Caco-2 (cell line): Measurements from ENCODE around the gene MAGEB17. TPM values are rescaled to one million over a fixed set of nuclear protein-coding genes. Genes with fewer than 3 reads are reported as not detected.

Experiments used
- BruUV-seq: library from RNA; stranded (reverse); fragments of 400-500 nt; replicated peaks from 2 replicates; lab custom pipeline; 2021; lab: Mats Ljungman, UMichigan
- CTCF ChIA-PET: fragments of 300-600 bp; sonication (Branson Sonifier 250); formaldehyde crosslinking; loops from one replicate; lab custom pipeline; 2022; ENCODE audit warnings: antibody characterized with exemption; lab: Charles Lee
- POLR2A ChIA-PET: fragments of 300-600 bp; sonication (Branson Sonifier 250); formaldehyde crosslinking; loops from one replicate; lab custom pipeline; 2022; ENCODE audit warnings: antibody characterized with exemption; lab: Charles Lee
- DNase-seq, 2 experiments: peaks; one replicate each; pipeline versions ENCODE4 v3.0.0 to v3.0.0-alpha.2; 2020 to 2022
- H3K27me3 ChIP-seq: replicated peaks from 2 replicates; pipeline ENCODE4 v1.6.0; 2011; ENCODE audit warnings: low read length; ENCODE audit not compliant: control insufficient read depth, insufficient read depth
- H3K36me3 ChIP-seq: 2 replicates; pipeline ENCODE4 v1.5.1; 2011; ENCODE audit warnings: low read length; ENCODE audit not compliant: control insufficient read depth, insufficient read depth
- H3K4me1 ChIP-seq: fragments of 250-450 bp; sonication (Bioruptor Pico); 2 replicates; pipeline ENCODE4 v1.5.1; 2020; ENCODE audit warnings: mild to moderate bottlenecking
- H3K4me3 ChIP-seq: 2 replicates; pipeline ENCODE4 v1.5.1; 2011; ENCODE audit warnings: low read depth, mild to moderate bottlenecking, control low read depth, low read length
- H3K9me3 ChIP-seq: fragments of 250-450 bp; sonication (Bioruptor Pico); 2 replicates; pipeline ENCODE4 v1.5.1; 2020; ENCODE audit warnings: mild to moderate bottlenecking, moderate library complexity
- H3K27ac Mint-ChIP-seq: one replicate; pipeline ENCODE4 v1.8.0; 2022; ENCODE audit warnings: mixed read lengths; ENCODE audit not compliant: unreplicated experiment
- H3K27me3 Mint-ChIP-seq: one replicate; pipeline ENCODE4 v1.8.0; 2022; ENCODE audit warnings: mixed read lengths; ENCODE audit not compliant: insufficient read depth, unreplicated experiment
- H3K36me3 Mint-ChIP-seq: one replicate; pipeline ENCODE4 v1.8.0; 2022; ENCODE audit warnings: mild to moderate bottlenecking, mixed read lengths; ENCODE audit not compliant: insufficient read depth, unreplicated experiment
- H3K4me1 Mint-ChIP-seq: one replicate; pipeline ENCODE4 v1.8.0; 2022; ENCODE audit warnings: low read depth, mixed read lengths; ENCODE audit not compliant: unreplicated experiment
- H3K4me3 Mint-ChIP-seq: one replicate; pipeline ENCODE4 v1.8.0; 2022; ENCODE audit warnings: mild to moderate bottlenecking, moderate library complexity, mixed read lengths; ENCODE audit not compliant: unreplicated experiment
- H3K9me3 Mint-ChIP-seq: one replicate; pipeline ENCODE4 v1.8.0; 2022; ENCODE audit warnings: mixed read lengths; ENCODE audit not compliant: unreplicated experiment
- intact Hi-C: fragments of 100-400 bp; cut with micrococcal nuclease; formaldehyde crosslinking; loops from one replicate; pipeline ENCODE4 v1.10.0; 2022; ENCODE audit not compliant: unreplicated experiment
- total RNA-seq: library from RNA; stranded (reverse); gene quantifications from 2 replicates; pipeline ENCODE4 v1.2.3, GENCODE V29; 2022
- TF ChIP-seq, protein P1 (sequence below), 2 experiments: fragments of 200-600 bp in 1 of 2; IDR thresholded peaks; 1 replicate in 1 of 2; 2 replicates in 1 of 2; pipeline versions ENCODE4 v1.5.1 to v1.8.0; 2011 to 2022; ENCODE audit warnings: antibody characterized with exemption in 1 of 2, control low read depth in 1 of 2, inconsistent platforms in 1 of 2, low read depth in 1 of 2, low read length in 1 of 2, mild to moderate bottlenecking in 1 of 2, moderate library complexity in 1 of 2; ENCODE audit not compliant: insufficient read depth in 1 of 2, severe bottlenecking in 1 of 2, unreplicated experiment in 1 of 2

MAGEB17 gene
- total RNA-seq, 1 experiment from 2014 or later = not detected

DNA sequence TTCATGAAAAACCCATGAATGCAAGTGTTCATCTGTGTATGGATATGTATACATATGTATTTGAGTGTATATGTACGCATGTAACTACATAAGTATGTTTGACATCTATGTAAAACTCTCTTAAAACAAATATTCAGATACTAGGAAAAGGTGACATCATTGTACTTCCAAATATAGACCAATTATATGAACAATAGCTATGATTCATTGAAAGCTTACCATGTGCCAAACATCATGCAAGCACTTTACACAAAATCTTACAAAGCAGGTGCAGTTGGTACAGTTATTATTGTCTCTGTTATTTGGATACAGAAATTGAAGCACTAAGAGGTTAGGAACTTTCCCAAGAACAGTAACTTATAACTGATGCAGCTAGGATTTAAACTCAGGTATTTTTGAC lies 21.4 kb downstream of the MAGEB17 start:
- Histone ChIP-seq H3K27me3 (no peaks in the 10 kb centered on the region), H3K36me3 (no peaks in the 10 kb centered on the region), H3K4me3 (no peak overlapping the region), H3K4me1 (no peaks in the 10 kb centered on the region), H3K9me3 (no peaks in the 10 kb centered on the region)
- no TSS peak for BruUV-seq
- ChIA-PET CTCF (no interaction called here), POLR2A (no interaction called here)
- DNase-seq = no peak
- no peaks in the 10 kb centered on the region for H3K27me3 Mint-ChIP-seq
- TF ChIP-seq, protein P1, sequence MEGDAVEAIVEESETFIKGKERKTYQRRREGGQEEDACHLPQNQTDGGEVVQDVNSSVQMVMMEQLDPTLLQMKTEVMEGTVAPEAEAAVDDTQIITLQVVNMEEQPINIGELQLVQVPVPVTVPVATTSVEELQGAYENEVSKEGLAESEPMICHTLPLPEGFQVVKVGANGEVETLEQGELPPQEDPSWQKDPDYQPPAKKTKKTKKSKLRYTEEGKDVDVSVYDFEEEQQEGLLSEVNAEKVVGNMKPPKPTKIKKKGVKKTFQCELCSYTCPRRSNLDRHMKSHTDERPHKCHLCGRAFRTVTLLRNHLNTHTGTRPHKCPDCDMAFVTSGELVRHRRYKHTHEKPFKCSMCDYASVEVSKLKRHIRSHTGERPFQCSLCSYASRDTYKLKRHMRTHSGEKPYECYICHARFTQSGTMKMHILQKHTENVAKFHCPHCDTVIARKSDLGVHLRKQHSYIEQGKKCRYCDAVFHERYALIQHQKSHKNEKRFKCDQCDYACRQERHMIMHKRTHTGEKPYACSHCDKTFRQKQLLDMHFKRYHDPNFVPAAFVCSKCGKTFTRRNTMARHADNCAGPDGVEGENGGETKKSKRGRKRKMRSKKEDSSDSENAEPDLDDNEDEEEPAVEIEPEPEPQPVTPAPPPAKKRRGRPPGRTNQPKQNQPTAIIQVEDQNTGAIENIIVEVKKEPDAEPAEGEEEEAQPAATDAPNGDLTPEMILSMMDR (IDR thresholded peaks at IDR 0.05; ENCODE audit: insufficient read depth in 1 of 2, low read depth in 1 of 2, low read length in 1 of 2, severe bottlenecking in 1 of 2, unreplicated experiment in 1 of 2) = no peak
- H3K4me1 Mint-ChIP-seq = no peaks in the 10 kb centered on the region
- no peaks in the 10 kb centered on the region for H3K9me3 Mint-ChIP-seq
- no peak overlapping the region for H3K4me3 Mint-ChIP-seq
- no peaks in the 10 kb centered on the region for H3K36me3 Mint-ChIP-seq
- intact Hi-C loops = no loop called here
- H3K27ac Mint-ChIP-seq = no peak overlapping the region

DNA sequence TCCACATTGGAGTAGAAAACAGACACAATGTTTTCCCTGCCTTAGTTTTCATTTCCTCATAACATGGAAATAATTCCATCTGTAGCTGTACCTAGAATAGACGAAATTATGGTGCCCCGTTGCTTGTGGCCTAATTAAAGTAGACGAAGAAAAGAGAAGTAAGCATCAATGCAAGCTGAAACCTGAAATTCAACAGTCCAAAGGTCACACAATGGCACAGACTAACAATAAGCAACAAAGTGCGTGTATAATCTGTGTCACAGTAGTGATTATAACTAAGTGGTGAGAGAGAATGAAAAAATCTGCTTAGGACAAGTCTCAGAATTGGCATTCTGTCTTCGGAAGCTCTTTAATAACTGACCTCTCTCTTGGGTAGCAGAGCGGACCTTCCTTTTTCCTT lies 24.3 kb downstream of the MAGEB17 start:
- no peaks in the 10 kb centered on the region for H3K36me3 ChIP-seq
- POLR2A ChIA-PET = no interaction called here

DNA sequence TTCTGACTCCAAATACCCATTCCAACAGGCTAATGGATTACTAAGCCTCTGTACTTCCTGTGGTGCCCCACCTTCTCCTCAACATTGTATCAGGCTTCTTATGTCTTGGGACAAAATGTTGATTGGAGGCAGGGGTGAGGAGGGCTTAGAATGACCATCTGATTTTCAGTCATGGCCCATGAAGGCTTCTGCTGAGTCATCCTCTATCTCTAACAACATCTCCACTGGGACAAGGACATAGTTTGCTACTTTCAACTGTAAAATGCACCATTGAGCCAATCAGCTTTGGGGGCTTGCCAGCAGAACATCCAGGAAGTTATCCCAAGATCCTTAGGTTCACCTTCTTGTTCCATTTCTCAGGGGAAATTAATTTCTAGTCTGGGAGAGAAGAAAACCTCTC lies 29.5 kb downstream of the MAGEB17 start:
- Mint-ChIP-seq H3K36me3 (no peaks in the 10 kb centered on the region), H3K9me3 (no peaks in the 10 kb centered on the region), H3K4me3 (no peak overlapping the region), H3K4me1 (peaks cover 7% of the 10 kb centered on the region), H3K27me3 (no peaks in the 10 kb centered on the region), H3K27ac (no peak overlapping the region)
- no peaks in the 10 kb centered on the region for H3K9me3 ChIP-seq
- ChIA-PET POLR2A (no interaction called here), CTCF (no interaction called here)
- no peaks in the 10 kb centered on the region for H3K4me1 ChIP-seq
- no peak overlapping the region for H3K4me3 ChIP-seq
- TF ChIP-seq, protein P1 (IDR thresholded peaks at IDR 0.05; ENCODE audit: insufficient read depth in 1 of 2, low read depth in 1 of 2, low read length in 1 of 2, severe bottlenecking in 1 of 2, unreplicated experiment in 1 of 2) = no peak
- no peaks in the 10 kb centered on the region for H3K27me3 ChIP-seq
- H3K36me3 ChIP-seq = no peaks in the 10 kb centered on the region
- no TSS peak for BruUV-seq
- DNase-seq = no peak
- intact Hi-C loops = no loop called here

More for the DNA sequence above, 24.3 kb downstream of the MAGEB17 start:
- Mint-ChIP-seq H3K9me3 (no peaks in the 10 kb centered on the region), H3K4me1 (no peaks in the 10 kb centered on the region), H3K27ac (no peak overlapping the region), H3K4me3 (no peak overlapping the region), H3K27me3 (no peaks in the 10 kb centered on the region), H3K36me3 (no peaks in the 10 kb centered on the region)
- no peaks in the 10 kb centered on the region for H3K27me3 ChIP-seq
- TF ChIP-seq, protein P1 (IDR thresholded peaks at IDR 0.05; ENCODE audit: insufficient read depth in 1 of 2, low read depth in 1 of 2, low read length in 1 of 2, severe bottlenecking in 1 of 2, unreplicated experiment in 1 of 2) = no peak
- H3K4me1 ChIP-seq = no peaks in the 10 kb centered on the region
- no peaks in the 10 kb centered on the region for H3K9me3 ChIP-seq
- intact Hi-C loops = no loop called here
- H3K4me3 ChIP-seq = no peak overlapping the region
- no peak for DNase-seq
- no TSS peak for BruUV-seq
- CTCF ChIA-PET = no interaction called here
